MM.1S (cell line): ENCODE measurements around the gene SELENOW.

ENCODE experiments used
- DNase-seq: peaks from one replicate; pipeline ENCODE4 v3.0.0-alpha.2; 2015
- H2AFZ ChIP-seq: fragments of 300-600 bp; sonication (generic); 2 replicates; pipeline ENCODE4 v1.6.0; 2016; ENCODE audit warnings: antibody characterized with exemption, low read length
- H3F3A ChIP-seq: fragments of 300-600 bp; sonication (generic); 2 replicates; pipeline ENCODE4 v1.6.1; 2016; ENCODE audit warnings: mild to moderate bottlenecking, antibody characterized with exemption, low read length, moderate library complexity, mixed read lengths; ENCODE audit not compliant: insufficient read depth
- H3K27ac ChIP-seq: fragments of 300-600 bp; sonication (generic); 2 replicates; pipeline ENCODE4 v1.5.1; 2016; ENCODE audit warnings: mild to moderate bottlenecking, low read length
- H3K27me3 ChIP-seq: fragments of 300-600 bp; sonication (generic); replicated peaks from 2 replicates; pipeline ENCODE4 v1.6.0; 2016; ENCODE audit warnings: low read length; ENCODE audit not compliant: insufficient read depth
- H3K36me3 ChIP-seq: fragments of 300-600 bp; sonication (generic); replicated peaks from 2 replicates; pipeline ENCODE4 v1.6.1; 2016; ENCODE audit warnings: mild to moderate bottlenecking, low read length, mixed read lengths; ENCODE audit not compliant: insufficient read depth
- H3K4me1 ChIP-seq: fragments of 300-600 bp; sonication (generic); 2 replicates; pipeline ENCODE4 v1.6.1; 2016; ENCODE audit warnings: low read length, mixed read lengths
- H3K4me2 ChIP-seq: fragments of 300-600 bp; sonication (generic); 2 replicates; pipeline ENCODE4 v1.6.0; 2016; ENCODE audit warnings: low read depth, low read length
- H3K4me3 ChIP-seq: fragments of 300-600 bp; sonication (generic); 2 replicates; pipeline ENCODE4 v1.5.1; 2016; ENCODE audit warnings: low read length, mixed read lengths
- H3K79me2 ChIP-seq: fragments of 300-600 bp; sonication (generic); 2 replicates; pipeline ENCODE4 v1.6.1; 2016; ENCODE audit warnings: mixed run types, low read length, mixed read lengths
- H3K9ac ChIP-seq: fragments of 300-600 bp; sonication (generic); 2 replicates; pipeline ENCODE4 v1.6.1; 2016; ENCODE audit warnings: low read length, mixed read lengths
- H3K9me2 ChIP-seq: fragments of 300-600 bp; sonication (generic); replicated peaks from 2 replicates; pipeline ENCODE4 v1.6.1; 2016; ENCODE audit warnings: mild to moderate bottlenecking, low read length, mixed read lengths; ENCODE audit not compliant: insufficient read depth
- H3K9me3 ChIP-seq: fragments of 300-600 bp; sonication (generic); replicated peaks from 2 replicates; pipeline ENCODE4 v1.6.1; 2016; ENCODE audit warnings: mild to moderate bottlenecking, low read length, mixed read lengths; ENCODE audit not compliant: insufficient read depth
- H4K20me1 ChIP-seq: fragments of 300-600 bp; sonication (generic); 2 replicates; pipeline ENCODE4 v1.6.1; 2016; ENCODE audit warnings: mild to moderate bottlenecking, low read length, moderate library complexity, mixed read lengths; ENCODE audit not compliant: insufficient read depth
- CTCF ChIP-seq: fragments of 300-600 bp; sonication (generic); IDR thresholded peaks from 2 replicates; pipeline ENCODE4 v1.5.1; 2016; ENCODE audit warnings: antibody characterized with exemption, low read length, mixed read lengths
- EZH2 ChIP-seq: fragments of 300-600 bp; sonication (generic); optimal IDR thresholded peaks from 2 replicates; pipeline ENCODE3; 2017; ENCODE audit warnings: low read depth, mild to moderate bottlenecking, antibody characterized with exemption, low read length, mixed read lengths
- EZH2phosphoT487 ChIP-seq: fragments of 300-600 bp; sonication (generic); IDR thresholded peaks from 2 replicates; pipeline ENCODE4 v1.6.1; 2018; ENCODE audit warnings: antibody characterized with exemption, low read length

SELENOW gene

GRCh38 chr19:47755065-47755761 is 23.3 kb upstream of the SELENOW start:
- H3K9me2 ChIP-seq: no peaks in the 10 kb centered on the region
- no peak overlapping the region for H3K27ac ChIP-seq
- no peak for DNase-seq
- no peaks in the 10 kb centered on the region for H3K4me1 ChIP-seq
- H3F3A ChIP-seq: no peaks in the 10 kb centered on the region
- H4K20me1 ChIP-seq: no peaks in the 10 kb centered on the region
- H3K27me3 ChIP-seq: no peaks in the 10 kb centered on the region
- H3K9me3 ChIP-seq: no peaks in the 10 kb centered on the region
- H3K79me2 ChIP-seq: peaks cover 3% of the 10 kb centered on the region
- no peak overlapping the region for H3K4me3 ChIP-seq
- H3K36me3 ChIP-seq: 0 out of 2 replicates have a peak, but pooled peaks cover 2% of the 10 kb centered on the region
- no peak overlapping the region for H3K4me2 ChIP-seq
- TF ChIP-seq CTCF: no peak
- no peak for TF ChIP-seq EZH2phosphoT487
- TF ChIP-seq EZH2: no peak
- H2AFZ ChIP-seq: no peak overlapping the region
- no peak overlapping the region for H3K9ac ChIP-seq

- no peak overlapping the region for H3K9ac ChIP-seq
These were observed 22.5 kb upstream of the SELENOW start for GRCh38 chr19:47755762-47756626.

GRCh38 chr19:47756627-47756929 is 21.9 kb upstream of the SELENOW start:
- Histone ChIP-seq H3K4me2 (no peak overlapping the region), H3K9me3 (no peaks in the 10 kb centered on the region), H3K27ac (no peak overlapping the region), H3K9ac (no peak overlapping the region), H3K36me3 (0 out of 2 replicates have a peak, but pooled peaks cover 2% of the 10 kb centered on the region), H3F3A (no peaks in the 10 kb centered on the region), H3K9me2 (no peaks in the 10 kb centered on the region), H3K27me3 (no peaks in the 10 kb centered on the region), H4K20me1 (no peaks in the 10 kb centered on the region), H2AFZ (no peak overlapping the region), H3K79me2 (no peaks in the 10 kb centered on the region), H3K4me1 (no peaks in the 10 kb centered on the region), H3K4me3 (no peak overlapping the region)
- TF ChIP-seq CTCF (no peak), EZH2phosphoT487 (no peak), EZH2 (no peak)
- no peak for DNase-seq

More at GRCh38 chr19:47755762-47756626, 22.5 kb upstream of the SELENOW start:
- H3K4me3 ChIP-seq: no peak overlapping the region
- H2AFZ ChIP-seq: no peak overlapping the region
- TF ChIP-seq EZH2 (no peak), CTCF (no peak), EZH2phosphoT487 (no peak)
- DNase-seq: no peak
- no peak overlapping the region for H3K27ac ChIP-seq
- H3K27me3 ChIP-seq: no peaks in the 10 kb centered on the region
- H3F3A ChIP-seq: no peaks in the 10 kb centered on the region
- H3K36me3 ChIP-seq: 0 out of 2 replicates have a peak, but pooled peaks cover 2% of the 10 kb centered on the region
- no peaks in the 10 kb centered on the region for H4K20me1 ChIP-seq
- H3K79me2 ChIP-seq: no peaks in the 10 kb centered on the region
- H3K4me2 ChIP-seq: no peak overlapping the region
- no peaks in the 10 kb centered on the region for H3K4me1 ChIP-seq
- H3K9me2 ChIP-seq: no peaks in the 10 kb centered on the region
- no peaks in the 10 kb centered on the region for H3K9me3 ChIP-seq
